ENCODE measurements around the gene PLA2G2F. TPM values are rescaled to one million over a fixed set of nuclear protein-coding genes. Genes with fewer than 3 reads are reported as not detected.
A peak's percentile ranks its signal among the peaks of the same experiment; 100 is the strongest.

Gene PLA2G2F
- total RNA-seq, 4 donors from 2014 or later = not detected

- Histone ChIP-seq H3K4me1 (peaks cover 23 to 31% of the 10 kb centered on the region in 2 donors), H3K27me3 (no peaks in the 10 kb centered on the region), H3K4me3 (replicated peaks in 1 of 3) (no peak overlapping the region), H3K36me3 (no peaks in the 10 kb centered on the region), H3K27ac (no peak overlapping the region), H3K9me3 (no peaks in the 10 kb centered on the region)
- 69 to 83% methylated on average over 4 of the region's 4 CpGs for WGBS, 2 donors
- no peak for DNase-seq
- no peak for TF ChIP-seq POLR2A (IDR thresholded peaks at IDR 0.05)
- no peak for TF ChIP-seq CTCF (IDR thresholded peaks at IDR 0.05)
- intact Hi-C loops (cut with DNase I) = no loop called here
These were observed 49.3 kb downstream of the PLA2G2F start for GRCh38 chr1:20188455-20188817.

- WGBS, 2 donors = 90 to 91% methylated on average over 4 of the region's 4 CpGs
- Histone ChIP-seq H3K27ac (no peak overlapping the region), H3K36me3 (no peaks in the 10 kb centered on the region), H3K4me3 (replicated peaks in 1 of 3) (no peak overlapping the region), H3K4me1 (peaks cover 23 to 31% of the 10 kb centered on the region in 2 donors), H3K9me3 (no peaks in the 10 kb centered on the region), H3K27me3 (no peaks in the 10 kb centered on the region)
- TF ChIP-seq CTCF (IDR thresholded peaks at IDR 0.05) (no peak), POLR2A (IDR thresholded peaks at IDR 0.05) (no peak)
- no peak for DNase-seq
- intact Hi-C loops (cut with DNase I) = no loop called here
These were observed 50.5 kb downstream of the PLA2G2F start for GRCh38 chr1:20189664-20190063.

GRCh38 chr1:20190256-20191160 lies 51.4 kb downstream of the PLA2G2F start:
- WGBS, 2 donors = 88 to 89% methylated on average over 19 of the region's 19 CpGs
- Histone ChIP-seq H3K27ac (no peak overlapping the region), H3K27me3 (no peaks in the 10 kb centered on the region), H3K36me3 (no peaks in the 10 kb centered on the region), H3K9me3 (no peaks in the 10 kb centered on the region), H3K4me1 (peaks cover 23 to 30% of the 10 kb centered on the region in 2 donors), H3K4me3 (replicated peaks in 1 of 3) (no peak overlapping the region)
- intact Hi-C loops (cut with DNase I) = no loop called here
- no peak for DNase-seq
- no peak for TF ChIP-seq CTCF (IDR thresholded peaks at IDR 0.05)
- no peak for TF ChIP-seq POLR2A (IDR thresholded peaks at IDR 0.05)

GRCh38 chr1:20191266-20191825 lies 52.2 kb downstream of the PLA2G2F start:
- Histone ChIP-seq H3K9me3 (no peaks in the 10 kb centered on the region), H3K4me3 (replicated peaks in 1 of 3) (no peak overlapping the region), H3K4me1 (peaks cover 21 to 23% of the 10 kb centered on the region in 2 donors), H3K27ac (no peak overlapping the region), H3K27me3 (no peaks in the 10 kb centered on the region), H3K36me3 (no peaks in the 10 kb centered on the region)
- TF ChIP-seq POLR2A (IDR thresholded peaks at IDR 0.05) (no peak), CTCF (IDR thresholded peaks at IDR 0.05) (no peak)
- intact Hi-C loops (cut with DNase I) = no loop called here
- WGBS, 2 donors = 80 to 85% methylated on average over 11 to 12 of the region's 12 CpGs
- DNase-seq = peak in 1 of 2 donors; percentile 12

GRCh38 chr1:20192364-20192763 lies 53.2 kb downstream of the PLA2G2F start:
- no peak for DNase-seq
- H3K36me3 ChIP-seq = no peaks in the 10 kb centered on the region
- 88 to 90% methylated on average over 5 of the region's 5 CpGs for WGBS, 2 donors
- no peaks in the 10 kb centered on the region for H3K27me3 ChIP-seq
- H3K27ac ChIP-seq = no peak overlapping the region
- H3K4me3 ChIP-seq (replicated peaks in 1 of 3) = no peak overlapping the region
- TF ChIP-seq CTCF (IDR thresholded peaks at IDR 0.05) (no peak), POLR2A (IDR thresholded peaks at IDR 0.05) (no peak)
- no peaks in the 10 kb centered on the region for H3K9me3 ChIP-seq
- H3K4me1 ChIP-seq = peaks cover 11 to 13% of the 10 kb centered on the region in 2 donors
- intact Hi-C loops (cut with DNase I) = no loop called here
